GM12892 (cell line): Measurements from ENCODE around the gene CELF1.

Source experiments
- POLR2A ChIP-seq: IDR thresholded peaks from 2 replicates; pipeline ENCODE4 v1.6.1; 2011; ENCODE audit warnings: low read depth, low read length, control low read depth
- POLR2AphosphoS5 ChIP-seq: IDR thresholded peaks from 2 replicates; pipeline ENCODE4 v1.6.1; 2011; ENCODE audit warnings: low read depth, low read length, control low read depth
- TAF1 ChIP-seq: IDR thresholded peaks from 2 replicates; pipeline ENCODE4 v1.6.1; 2011; ENCODE audit warnings: low read depth, mild to moderate bottlenecking, control low read depth, low read length, borderline replicate concordance

DNA sequence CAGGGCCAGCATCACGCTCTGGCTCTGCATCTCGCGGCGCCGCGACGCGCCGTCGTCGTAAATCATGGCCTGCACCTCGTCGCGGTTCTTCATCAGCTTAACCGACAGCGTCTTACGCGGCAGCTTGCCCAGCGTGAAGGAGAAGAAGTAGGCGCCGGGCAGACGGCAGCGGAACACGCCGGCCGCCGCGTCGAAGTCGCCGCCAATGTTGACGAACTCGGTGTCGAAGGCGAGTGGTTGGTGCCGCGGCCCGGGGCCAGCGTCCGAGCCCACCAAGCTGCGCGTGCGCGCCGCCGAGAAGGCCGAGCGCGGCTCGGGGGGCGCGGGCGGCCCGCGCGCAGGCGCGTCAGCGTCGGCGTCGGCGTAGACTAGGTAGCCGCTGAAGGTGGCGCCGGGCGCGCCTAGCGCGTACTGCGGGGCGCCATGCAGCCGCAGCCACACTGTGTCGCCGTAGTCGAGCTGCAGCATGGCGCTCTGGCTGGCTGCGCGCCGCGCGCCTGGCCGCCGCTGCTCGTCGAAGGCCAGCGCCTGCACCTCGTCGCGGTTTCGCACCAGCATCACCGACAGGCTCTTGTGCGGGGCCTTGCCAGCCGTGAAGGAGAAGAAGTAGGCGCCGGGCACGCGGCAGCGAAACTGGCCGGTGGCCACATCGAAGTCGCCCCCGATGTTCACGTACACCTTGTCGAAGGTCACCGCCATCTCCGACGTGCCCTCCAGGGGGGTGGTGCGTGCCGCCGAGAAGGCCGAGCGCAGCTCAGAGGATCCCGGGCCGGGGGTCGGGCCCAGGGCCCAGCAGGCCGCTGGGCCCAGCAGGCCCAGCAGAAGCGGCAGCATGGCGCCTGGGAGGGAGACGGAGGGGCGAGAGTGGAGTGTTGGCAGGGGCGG is 37.3 kb upstream of the CELF1 start:
- no peak for TF ChIP-seq POLR2A
- no peak for TF ChIP-seq TAF1
- TF ChIP-seq POLR2AphosphoS5 = no peak
